GM19043 (cell line): ENCODE data around the gene PRSS37.

Source experiments
- ATAC-seq: cut with Tn5 transposase; IDR thresholded peaks from one replicate; pipeline ENCODE4 v1.9.1; 2021; ENCODE audit warnings: low read depth; ENCODE audit not compliant: unreplicated experiment

PRSS37 gene

GRCh38 chr7:141789917-141790316 is 51.4 kb downstream of the PRSS37 start, which contains the start of gene TAS2R5:
TSS of gene TAS2R5 (plus strand) at chr7:141790217. CDS start at chr7:141790362, 145 bp downstream.
- ATAC-seq, result no peak

- no peak for ATAC-seq
Observed at GRCh38 chr7:141788296-141788695, 53.0 kb downstream of the PRSS37 start.
